Measurements from ENCODE around the gene GPBP1. TPM values are rescaled to one million over a fixed set of nuclear protein-coding genes. Genes with fewer than 3 reads are reported as not detected.
"Not testable (repeated sequence)": the region's sequence is repeated elsewhere in the genome, so short reads cannot be mapped to it uniquely, and the experiment has no call there.

GPBP1 gene
- total RNA-seq, 1 experiment from 2014 or later, result 61.0 TPM

DNA sequence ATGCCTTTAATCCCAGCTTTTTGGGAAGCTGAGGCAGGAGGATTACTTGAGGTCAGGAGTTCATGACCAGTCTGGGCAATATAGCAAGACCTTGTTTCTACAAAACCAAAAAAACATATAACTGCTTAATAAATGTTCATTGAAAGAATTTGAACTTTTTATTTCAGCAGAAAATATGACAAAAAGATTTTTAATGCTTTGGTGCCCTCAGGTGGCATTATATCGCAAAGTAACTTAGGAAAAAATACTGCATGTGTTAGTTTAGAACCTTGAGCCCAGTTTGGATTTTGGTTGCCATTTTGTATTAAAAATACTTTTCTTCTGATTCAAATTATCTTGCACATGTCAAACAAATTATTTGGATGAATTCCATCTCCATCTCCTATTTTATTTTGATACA, 103.2 kb downstream of the GPBP1 start:
- no peak for DNase-seq (ENCODE audit: low read depth)

DNA sequence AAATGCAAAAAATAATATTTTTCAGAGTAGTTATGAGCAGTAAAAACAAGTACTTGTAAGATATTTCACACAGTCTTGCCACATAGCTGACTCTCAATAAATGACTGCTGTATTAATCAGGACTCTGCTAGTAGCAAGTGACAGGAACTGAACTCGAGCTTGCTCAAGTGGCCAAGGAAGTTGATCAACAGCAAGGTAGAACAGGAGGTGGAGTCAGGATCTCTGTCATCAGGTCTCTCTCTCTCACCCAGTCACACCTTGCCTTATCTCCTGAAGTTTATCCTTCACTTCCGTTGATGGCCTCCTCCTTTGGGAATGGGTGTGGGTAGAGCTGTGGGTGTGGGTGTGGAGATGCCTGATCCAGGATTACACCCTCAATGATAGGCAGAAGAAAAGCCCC, 107.0 kb downstream of the GPBP1 start:
- DNase-seq (ENCODE audit: low read depth), result no peak

DNA sequence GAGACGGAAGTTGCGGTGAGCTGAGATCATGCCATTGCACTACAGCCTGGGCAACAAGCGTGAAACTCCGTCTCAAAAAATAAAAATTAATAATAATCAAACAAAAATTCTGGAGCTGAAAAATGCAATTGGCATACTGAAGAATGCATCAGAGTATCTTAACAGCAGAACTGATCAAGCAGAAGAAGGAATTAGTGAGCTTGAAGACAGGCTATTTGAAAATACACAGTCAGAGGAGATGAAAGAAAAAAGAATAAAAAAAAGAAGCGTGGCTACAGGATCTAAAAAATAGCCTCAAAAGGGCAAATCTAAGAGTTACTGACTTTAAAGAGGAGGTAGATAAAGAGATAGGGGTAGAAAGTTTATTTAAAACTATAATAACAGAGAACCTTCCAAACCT, 111.2 kb downstream of the GPBP1 start:
- DNase-seq (ENCODE audit: low read depth), result not testable (repeated sequence)

GRCh38 chr5:57291894-57292293, 118.0 kb downstream of the GPBP1 start:
- DNase-seq (ENCODE audit: low read depth), result no peak

GRCh38 chr5:57292336-57292735, 118.5 kb downstream of the GPBP1 start:
- no peak for DNase-seq (ENCODE audit: low read depth)

GRCh38 chr5:57298295-57298984, 124.6 kb downstream of the GPBP1 start:
- peak; percentile 91 for DNase-seq (ENCODE audit: low read depth)

DNA sequence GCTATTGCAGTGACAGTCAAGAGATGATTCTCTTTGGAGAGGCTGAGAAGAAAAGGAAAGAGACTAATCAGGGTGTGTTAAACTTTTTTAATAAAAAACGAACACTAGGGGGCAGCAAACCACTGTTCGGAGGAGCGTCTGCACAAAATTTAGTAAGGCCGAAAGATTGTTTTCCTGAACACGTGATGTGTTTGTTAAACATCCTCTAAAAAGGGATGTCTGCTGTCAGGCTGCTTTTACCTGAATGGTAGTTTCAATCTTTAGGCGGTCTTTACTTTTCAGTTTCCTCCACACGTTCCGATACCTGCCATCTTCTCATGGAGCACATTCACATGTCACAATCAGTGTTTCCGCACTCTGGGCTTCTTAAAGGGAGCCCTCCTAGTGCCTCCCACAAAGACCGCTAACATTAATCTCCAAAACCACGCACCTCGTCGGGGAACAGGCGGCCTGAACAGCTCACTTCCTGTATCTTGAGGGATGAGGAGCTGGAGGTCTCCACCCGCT, 125.2 kb downstream of the GPBP1 start:
- peak; percentile 78 for DNase-seq (ENCODE audit: low read depth)

DNA sequence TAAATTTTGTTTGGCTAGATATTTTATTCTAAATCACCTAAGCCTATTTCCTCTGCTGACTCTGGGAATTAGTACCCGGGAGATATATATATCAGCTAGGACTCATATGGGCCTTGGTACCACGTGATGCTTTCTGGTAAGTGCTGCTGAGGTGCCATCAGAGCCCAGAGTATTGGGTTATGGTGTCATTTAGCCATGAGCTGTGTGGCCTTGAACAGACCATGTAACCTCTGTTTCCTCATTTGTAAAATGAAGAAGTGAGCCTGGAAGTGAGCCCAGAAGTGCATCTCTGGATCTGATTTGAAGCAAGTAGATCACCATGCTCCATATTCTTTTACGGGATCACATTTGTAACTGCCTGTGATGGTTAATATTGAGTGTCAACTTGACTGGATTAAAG, 126.1 kb downstream of the GPBP1 start:
- no peak for DNase-seq (ENCODE audit: low read depth)

- peak; percentile 91 for DNase-seq (ENCODE audit: low read depth)
These were observed 128.3 kb downstream of the GPBP1 start for GRCh38 chr5:57302164-57302563.

DNA sequence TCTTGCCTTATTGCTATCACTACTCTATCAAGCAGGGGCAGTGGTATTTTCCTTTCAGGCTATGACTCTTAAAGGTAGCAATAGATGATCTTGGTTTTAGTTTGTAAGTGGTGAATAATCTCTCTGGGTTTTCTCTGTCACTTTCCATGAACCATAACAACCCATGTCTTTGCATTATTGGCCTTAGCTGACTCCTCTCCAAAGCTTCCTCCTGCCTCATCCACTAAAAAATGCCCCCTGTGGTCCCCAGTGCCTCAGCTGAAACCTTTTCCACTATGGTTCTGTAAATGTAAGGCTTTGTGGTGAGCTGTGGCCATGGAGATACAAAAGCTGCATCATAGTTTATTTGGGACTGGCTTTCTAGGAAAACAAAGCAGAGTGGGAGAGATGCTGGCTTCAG, 128.8 kb downstream of the GPBP1 start:
- DNase-seq (ENCODE audit: low read depth), result peak; percentile 58

DNA sequence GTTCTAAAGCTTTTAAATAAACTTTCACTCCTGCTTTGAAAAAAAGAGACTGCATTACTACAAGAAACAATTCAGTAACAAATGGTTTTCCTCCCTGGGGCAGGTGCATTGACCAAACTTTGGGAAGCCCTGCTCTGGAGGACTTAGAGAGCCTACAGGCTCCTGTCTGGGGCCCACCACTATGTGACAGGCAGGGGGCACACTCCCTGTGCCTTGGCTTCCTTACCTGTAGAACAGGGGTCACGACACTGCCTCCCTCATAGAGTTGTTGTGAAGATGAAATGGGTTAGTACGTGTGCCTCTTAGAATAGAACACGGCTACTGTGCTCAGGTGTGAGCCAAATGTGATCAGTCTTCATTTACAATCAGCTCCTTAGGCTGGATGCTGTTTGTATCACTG, 130.1 kb downstream of the GPBP1 start:
- no peak for DNase-seq (ENCODE audit: low read depth)

DNA sequence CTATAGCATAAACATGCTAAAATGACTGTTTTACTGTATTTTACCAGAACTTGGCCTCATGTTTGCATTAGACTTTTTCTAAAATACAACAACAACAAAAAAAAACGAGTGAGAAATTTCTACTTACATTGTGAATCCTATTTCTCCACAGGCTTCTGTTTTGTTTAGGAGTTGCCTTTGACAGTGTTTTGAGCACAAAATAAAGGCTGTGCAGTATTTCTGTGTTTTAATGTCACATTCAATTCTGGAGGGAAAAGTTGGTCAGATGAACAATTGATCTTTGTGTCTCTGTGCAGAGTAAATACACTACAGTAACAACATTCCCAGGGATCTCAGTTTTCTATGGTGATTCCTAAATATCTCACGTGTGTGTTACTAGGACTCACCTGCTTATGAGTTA, 131.1 kb downstream of the GPBP1 start:
- no peak for DNase-seq (ENCODE audit: low read depth)

DNA sequence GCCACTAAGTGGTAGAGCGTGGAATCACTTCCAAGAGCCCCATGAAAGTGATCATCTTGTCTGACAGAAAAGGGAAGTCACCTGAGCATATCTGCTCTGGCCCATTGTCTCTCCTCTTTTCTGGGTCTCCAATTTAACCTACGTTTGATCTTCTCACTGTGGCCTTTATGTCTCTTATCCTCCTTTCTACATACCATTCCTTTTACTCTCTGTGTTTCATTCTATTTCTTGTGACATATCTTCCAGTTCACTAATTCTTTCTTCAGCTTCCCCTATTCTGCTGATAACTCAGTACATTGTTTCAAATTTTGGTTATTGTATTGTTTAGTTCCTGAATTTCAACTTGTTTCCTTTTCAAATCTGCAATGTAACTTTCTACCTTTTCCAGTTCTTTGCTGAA, 132.5 kb downstream of the GPBP1 start:
- no peak for DNase-seq (ENCODE audit: low read depth)

GRCh38 chr5:57307516-57307915, 133.7 kb downstream of the GPBP1 start:
- no peak for DNase-seq (ENCODE audit: low read depth)

- not testable (repeated sequence) for DNase-seq (ENCODE audit: low read depth)
These were observed 135.2 kb downstream of the GPBP1 start for GRCh38 chr5:57309022-57309421.

- DNase-seq (ENCODE audit: low read depth), result no peak
These were observed 137.4 kb downstream of the GPBP1 start for GRCh38 chr5:57311251-57311650.

GRCh38 chr5:57311921-57312735, 138.3 kb downstream of the GPBP1 start:
- DNase-seq (ENCODE audit: low read depth), result no peak

- no peak for DNase-seq (ENCODE audit: low read depth)
These were observed 139.9 kb downstream of the GPBP1 start for GRCh38 chr5:57313716-57314115.

Other genes starting within 250 kb of the GPBP1 start
- 21.0 and 31.7 TPM in 2 replicates for gene MIER3, start 221.9 kb upstream of the GPBP1 start, total RNA-seq (2014; rRNA removed; shearing (Covaris generic))

Data from Daoy (cell line).